GM11168 (cell line): ENCODE measurements around the gene SUV39H2.
"Not testable (repeated sequence)": the region's sequence is repeated elsewhere in the genome, so short reads cannot be mapped to it uniquely, and the experiment has no call there.

ENCODE experiments used
- in situ Hi-C: fragments of 300-500 bp; cut with MboI; formaldehyde crosslinking; loops from one replicate; pipeline ENCODE4 v1.12.0; 2022; ENCODE audit warnings: low sequenced_read_pairs; ENCODE audit not compliant: unreplicated experiment

SUV39H2 gene

GRCh38 chr10:14873090-14873760, 5.4 kb upstream of the SUV39H2 start:
- in situ Hi-C loops: no loop called here

GRCh38 chr10:14875941-14876340, 2.7 kb upstream of the SUV39H2 start:
- in situ Hi-C loops: no loop called here

- in situ Hi-C loops: no loop called here
Measured at GRCh38 chr10:14876764-14877163, 1.9 kb upstream of the SUV39H2 start.

DNA sequence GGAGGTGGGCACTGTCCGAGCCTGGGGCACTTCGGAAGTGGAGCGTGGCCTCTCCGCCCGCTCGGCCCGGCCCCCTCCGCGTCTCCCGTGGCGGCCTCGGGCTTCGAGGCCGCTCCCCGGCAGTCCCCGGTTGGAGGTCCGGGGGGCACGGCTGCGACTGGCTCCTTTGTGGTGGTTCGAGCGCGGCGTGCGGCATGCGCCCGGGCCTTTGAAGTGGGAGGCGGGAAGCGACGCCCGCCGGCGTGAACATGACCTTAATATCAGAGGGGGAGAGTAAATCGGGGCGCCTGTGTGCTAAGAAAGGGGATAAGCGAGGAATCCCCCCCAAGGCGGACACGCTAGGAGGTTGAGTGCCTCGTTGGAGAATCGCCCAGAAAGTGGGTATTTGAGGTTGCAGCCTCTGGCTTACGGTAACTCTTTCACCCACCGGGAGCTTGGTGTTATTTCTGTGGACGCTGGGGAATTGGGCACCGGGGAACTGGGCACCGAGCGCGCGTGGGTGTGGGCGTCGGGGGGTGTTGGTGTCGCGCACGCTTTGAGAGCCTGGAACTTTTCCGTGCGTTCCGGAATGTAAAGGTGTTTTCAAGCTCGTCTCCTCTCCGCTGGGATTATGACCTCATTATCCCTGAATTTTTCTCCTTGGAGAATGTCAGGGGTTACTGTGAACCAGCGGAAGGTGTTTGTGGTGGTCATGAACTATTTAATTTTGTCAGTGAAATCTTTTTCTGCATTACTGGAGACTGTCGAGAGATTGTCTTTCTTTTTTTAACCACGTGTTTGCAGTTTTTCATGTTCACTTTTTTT, 660 bp downstream of the SUV39H2 start:
- in situ Hi-C loops: no loop called here

DNA sequence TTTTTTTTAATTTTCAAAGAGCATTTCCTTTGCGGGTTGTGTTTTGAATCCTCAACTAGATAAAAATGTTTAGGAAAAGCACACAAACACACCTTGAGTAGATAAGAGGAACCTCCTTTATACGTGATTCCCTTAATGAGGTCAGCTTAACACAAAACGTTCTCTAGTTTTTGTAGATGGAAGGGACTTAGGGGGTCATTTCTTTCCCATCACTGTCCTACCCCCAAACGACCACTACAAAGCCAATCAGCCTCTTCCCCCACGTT, 1.2 kb downstream of the SUV39H2 start:
- in situ Hi-C loops: no loop called here

DNA sequence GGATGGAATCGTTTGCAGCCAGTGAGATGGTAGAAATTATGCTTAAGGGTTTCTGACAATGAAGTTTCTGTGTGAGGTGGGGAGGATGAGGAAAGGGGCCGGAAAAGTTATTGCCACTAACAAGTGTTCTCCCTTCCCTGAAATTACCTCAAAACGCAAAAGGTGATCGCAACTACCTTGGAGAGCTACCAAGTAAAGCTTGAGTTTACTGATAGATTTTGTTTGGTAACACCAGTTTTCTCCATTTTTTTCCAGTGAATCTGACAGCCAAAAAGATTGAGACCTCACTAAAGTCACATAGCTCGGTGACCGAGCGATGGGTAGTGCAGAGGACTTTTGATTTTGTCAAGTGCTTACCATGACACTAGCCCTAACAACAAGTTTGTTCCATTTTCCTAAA, 1.6 kb downstream of the SUV39H2 start:
- in situ Hi-C loops: no loop called here

GRCh38 chr10:14884082-14884481, 5.4 kb downstream of the SUV39H2 start:
- in situ Hi-C loops: no loop called here

DNA sequence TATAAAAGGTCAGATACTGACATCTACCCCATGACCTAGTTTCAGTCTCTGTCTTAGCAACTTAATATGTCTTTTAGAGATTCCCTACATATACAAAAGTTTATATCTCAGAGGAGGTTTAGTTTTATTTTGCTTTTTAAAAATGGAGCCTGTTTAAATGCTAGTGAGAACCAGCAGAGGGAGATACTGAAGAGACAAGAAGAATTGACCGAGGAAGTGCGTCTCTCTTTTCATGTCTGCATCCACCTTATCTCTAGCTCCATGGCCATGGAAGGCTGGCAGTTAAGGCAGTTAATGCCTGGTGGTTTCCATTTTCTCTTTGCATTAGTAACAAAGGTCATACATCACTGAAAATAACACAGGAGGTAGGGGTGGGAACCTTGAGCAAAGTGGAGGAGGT, 10.7 kb downstream of the SUV39H2 start:
- in situ Hi-C loops: no loop called here

- in situ Hi-C loops: no loop called here
Measured at GRCh38 chr10:14891151-14891550, 12.5 kb downstream of the SUV39H2 start.

DNA sequence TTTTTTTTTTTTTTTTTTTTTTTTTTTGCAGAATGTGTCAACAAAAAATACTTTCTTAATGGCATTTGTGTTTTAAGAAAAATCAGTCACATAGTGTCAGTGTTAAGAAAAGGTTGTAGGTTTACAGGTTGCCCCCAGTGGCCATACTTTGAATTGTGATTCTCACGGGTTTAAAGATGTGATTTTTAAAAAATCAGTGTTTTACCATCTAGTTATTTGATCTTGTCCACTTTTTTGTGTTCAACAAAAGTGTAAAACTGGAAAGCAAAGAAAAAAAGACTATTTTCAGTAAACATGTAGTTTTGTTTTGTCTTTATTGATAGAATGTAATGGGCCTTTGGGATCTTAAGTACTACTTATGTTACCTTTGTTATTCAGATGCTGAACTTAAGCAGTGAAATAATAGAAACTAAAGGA, 25.7 kb downstream of the SUV39H2 start:
- in situ Hi-C loops: no loop called here

DNA sequence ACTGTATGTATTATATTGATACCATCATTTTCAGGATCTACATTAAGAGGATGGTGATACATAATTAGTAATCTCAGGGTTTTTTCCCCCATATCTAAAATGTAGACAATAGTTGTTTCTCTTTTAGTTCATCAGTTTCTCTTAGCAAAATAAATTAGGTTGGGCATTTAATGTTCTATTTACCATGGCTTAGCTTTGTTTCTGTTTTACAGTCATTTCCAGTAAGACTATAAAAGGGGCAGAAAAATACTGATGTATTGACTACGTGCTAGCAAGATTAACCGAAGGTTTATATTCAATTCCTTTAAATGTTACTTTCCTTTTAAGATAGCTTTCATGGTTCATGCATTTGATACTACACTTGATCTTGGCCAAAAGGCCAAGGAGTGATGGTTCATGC, 26.2 kb downstream of the SUV39H2 start:
- in situ Hi-C loops: no loop called here

DNA sequence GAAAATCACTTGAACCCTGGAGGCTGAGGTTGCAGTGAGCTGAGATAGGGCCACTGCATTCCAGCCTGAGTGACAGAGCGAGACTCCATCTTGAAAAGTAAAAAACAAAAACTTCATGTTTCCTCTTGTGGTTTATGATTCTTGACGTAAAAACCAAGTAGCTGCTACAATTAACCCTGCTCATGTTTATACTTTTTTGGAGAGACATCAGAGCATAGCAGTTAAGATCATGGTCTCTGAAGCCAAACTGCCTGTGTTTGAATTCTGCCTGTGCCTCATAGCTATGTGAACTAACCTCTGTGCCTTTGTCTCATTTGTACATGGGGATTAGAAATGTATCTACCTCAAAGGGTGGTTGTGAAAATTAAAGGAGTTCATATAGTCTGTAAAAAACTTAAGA, 27.2 kb downstream of the SUV39H2 start:
- in situ Hi-C loops: no loop called here

- in situ Hi-C loops: no loop called here
Measured at GRCh38 chr10:14906765-14907164, 28.1 kb downstream of the SUV39H2 start.

GRCh38 chr10:14907591-14907990, 28.9 kb downstream of the SUV39H2 start:
- in situ Hi-C loops: not testable (repeated sequence)

GRCh38 chr10:14909101-14909500, 30.4 kb downstream of the SUV39H2 start:
- in situ Hi-C loops: no loop called here

GRCh38 chr10:14910953-14911352, 32.3 kb downstream of the SUV39H2 start:
- in situ Hi-C loops: no loop called here

- in situ Hi-C loops: no loop called here
Measured at GRCh38 chr10:14911801-14912200, 33.1 kb downstream of the SUV39H2 start.

GRCh38 chr10:14916600-14916999, 37.9 kb downstream of the SUV39H2 start:
- in situ Hi-C loops: no loop called here

- in situ Hi-C loops: no loop called here
Measured at GRCh38 chr10:14917827-14918226, 39.2 kb downstream of the SUV39H2 start.

DNA sequence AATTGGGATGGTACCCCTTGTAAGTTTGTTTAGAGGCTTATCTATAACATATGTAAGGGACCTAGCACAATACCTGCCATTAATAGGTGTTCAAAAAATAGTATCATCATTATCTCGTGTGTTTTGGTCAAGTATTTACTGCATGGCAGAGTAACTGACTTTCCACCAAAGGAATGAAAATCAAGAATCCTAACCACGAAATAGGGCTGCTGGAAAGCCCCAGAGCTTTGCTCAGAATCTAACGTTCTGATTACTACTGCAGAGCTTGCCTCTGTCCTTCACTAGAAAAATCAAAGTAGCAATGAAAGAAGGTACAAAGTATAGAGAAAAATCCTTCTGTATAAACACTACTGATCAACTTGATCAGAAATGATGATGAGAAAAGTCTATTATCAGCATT, 40.3 kb downstream of the SUV39H2 start:
- in situ Hi-C loops: no loop called here

- in situ Hi-C loops: no loop called here
Measured at GRCh38 chr10:14924013-14924412, 45.3 kb downstream of the SUV39H2 start.

- in situ Hi-C loops: no loop called here
Measured at GRCh38 chr10:14925268-14925667, 46.6 kb downstream of the SUV39H2 start.
